ENCODE results near the gene SLC22A15.

SLC22A15 gene

GRCh38 chr1:116078699-116079223, 102.4 kb downstream of the SLC22A15 start:
- TF ChIP-seq CTCF (IDR thresholded peaks at IDR 0.05; ENCODE audit: low read depth, low read length, missing control alignments), result no peak
- H3K4me3 ChIP-seq (replicated peaks; ENCODE audit: low read depth, low read length), result no peak overlapping the region
- no peak for DNase-seq (ENCODE audit: extremely low read depth, low read depth)

DNA sequence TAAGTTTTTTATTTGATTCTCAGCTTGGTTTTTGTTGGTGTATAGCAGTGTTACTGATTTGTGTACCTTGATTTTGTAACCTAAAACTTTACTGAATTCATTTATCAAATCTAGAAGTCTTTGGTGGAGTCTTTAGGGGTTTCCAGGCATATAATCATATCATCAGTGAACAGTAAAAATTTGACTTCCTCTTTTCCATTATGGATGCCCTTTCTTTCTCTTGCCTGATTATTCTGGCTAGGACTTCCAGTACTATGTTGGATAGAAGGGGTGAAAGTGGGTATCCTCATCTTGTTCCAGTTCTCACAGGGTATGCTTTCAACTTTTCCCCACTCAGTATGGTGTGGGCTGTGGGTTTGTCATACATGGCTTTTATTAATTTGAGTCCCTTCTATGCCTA, 111.3 kb downstream of the SLC22A15 start:
- no peak for DNase-seq (ENCODE audit: extremely low read depth, low read depth)

GRCh38 chr1:116089870-116090269, 113.6 kb downstream of the SLC22A15 start:
- no peak for TF ChIP-seq CTCF (IDR thresholded peaks at IDR 0.05; ENCODE audit: low read depth, low read length, missing control alignments)
- no peak for DNase-seq (ENCODE audit: extremely low read depth, low read depth)
- H3K4me3 ChIP-seq (replicated peaks; ENCODE audit: low read depth, low read length), result no peak overlapping the region

More for the DNA sequence above, 111.3 kb downstream of the SLC22A15 start:
- TF ChIP-seq CTCF (IDR thresholded peaks at IDR 0.05; ENCODE audit: low read depth, low read length, missing control alignments), result no peak
- H3K4me3 ChIP-seq (replicated peaks; ENCODE audit: low read depth, low read length), result no peak overlapping the region

DNA sequence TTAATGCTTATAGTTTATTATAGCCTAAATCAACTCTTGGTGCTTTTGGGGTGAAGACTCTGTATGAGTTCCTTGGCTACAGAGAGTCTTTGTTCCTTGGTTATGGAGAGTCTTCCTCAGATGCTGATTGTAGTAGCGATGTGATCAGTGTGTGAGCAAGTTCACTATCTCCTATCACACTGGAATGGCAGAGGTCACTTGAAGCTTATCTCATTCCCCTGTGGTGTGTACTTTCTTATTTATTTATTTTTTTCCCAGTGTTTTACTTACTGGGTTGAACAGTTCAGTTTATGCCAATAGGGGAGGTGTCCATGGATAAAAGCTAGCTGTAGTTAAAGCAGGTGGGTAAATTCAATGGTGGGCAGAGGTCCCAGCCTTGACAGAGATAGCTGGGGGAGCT, 114.8 kb downstream of the SLC22A15 start:
- H3K4me3 ChIP-seq (replicated peaks; ENCODE audit: low read depth, low read length), result no peak overlapping the region
- DNase-seq (ENCODE audit: extremely low read depth, low read depth), result no peak
- no peak for TF ChIP-seq CTCF (IDR thresholded peaks at IDR 0.05; ENCODE audit: low read depth, low read length, missing control alignments)

GRCh38 chr1:116092752-116093489, 116.6 kb downstream of the SLC22A15 start:
- DNase-seq (ENCODE audit: extremely low read depth, low read depth), result no peak
- TF ChIP-seq CTCF (IDR thresholded peaks at IDR 0.05; ENCODE audit: low read depth, low read length, missing control alignments), result no peak
- H3K4me3 ChIP-seq (replicated peaks; ENCODE audit: low read depth, low read length), result no peak overlapping the region

GRCh38 chr1:116095027-116095426, 118.7 kb downstream of the SLC22A15 start:
- H3K4me3 ChIP-seq (replicated peaks; ENCODE audit: low read depth, low read length), result no peak overlapping the region
- TF ChIP-seq CTCF (IDR thresholded peaks at IDR 0.05; ENCODE audit: low read depth, low read length, missing control alignments), result no peak
- DNase-seq (ENCODE audit: extremely low read depth, low read depth), result no peak
